GM06990 (cell line): ENCODE data around the gene BICDL1.

Source experiments
- DNase-seq: peaks from one replicate; pipeline ENCODE4 v3.0.0-alpha.2; 2011; ENCODE audit not compliant: insufficient read length; ENCODE audit errors: extremely low read depth
- H3K27me3 ChIP-seq: replicated peaks from 2 replicates; pipeline ENCODE4 v1.6.0; 2011; ENCODE audit warnings: low read length; ENCODE audit not compliant: control insufficient read depth, insufficient read depth
- H3K36me3 ChIP-seq: 2 replicates; pipeline ENCODE4 v1.5.1; 2011; ENCODE audit warnings: low read length; ENCODE audit not compliant: control insufficient read depth, insufficient read depth
- H3K4me3 ChIP-seq: replicated peaks from 2 replicates; pipeline ENCODE4 v1.5.1; 2011; ENCODE audit warnings: low read depth, mild to moderate bottlenecking, control low read depth, low read length
- CTCF ChIP-seq: IDR thresholded peaks from 2 replicates; pipeline ENCODE4 v1.5.1; 2011; ENCODE audit warnings: low read length, control low read depth, mild to moderate bottlenecking, inconsistent platforms; ENCODE audit not compliant: insufficient read depth, poor library complexity, severe bottlenecking

Gene BICDL1

GRCh38 chr12:120079411-120080400, 90.7 kb downstream of the BICDL1 start:
- no peaks in the 10 kb centered on the region for H3K36me3 ChIP-seq
- H3K4me3 ChIP-seq, result no peak overlapping the region
- DNase-seq, result no peak
- no peak for TF ChIP-seq CTCF
- H3K27me3 ChIP-seq, result no peaks in the 10 kb centered on the region

- H3K27me3 ChIP-seq, result no peaks in the 10 kb centered on the region
- no peak overlapping the region for H3K4me3 ChIP-seq
- no peaks in the 10 kb centered on the region for H3K36me3 ChIP-seq
- TF ChIP-seq CTCF, result no peak
- no peak for DNase-seq
Measured at GRCh38 chr12:120081641-120082040, 92.6 kb downstream of the BICDL1 start.

GRCh38 chr12:120085920-120086645, 97.0 kb downstream of the BICDL1 start:
- DNase-seq, result no peak
- Histone ChIP-seq H3K36me3 (peaks cover 3% of the 10 kb centered on the region), H3K4me3 (no peak overlapping the region), H3K27me3 (no peaks in the 10 kb centered on the region)
- TF ChIP-seq CTCF, result no peak

GRCh38 chr12:120086801-120087621, 98.0 kb downstream of the BICDL1 start:
- peak; percentile 96 for TF ChIP-seq CTCF
- Histone ChIP-seq H3K4me3 (peak overlapping the region; percentile 58), H3K36me3 (peaks cover 6% of the 10 kb centered on the region), H3K27me3 (no peaks in the 10 kb centered on the region)
- DNase-seq, result peak; percentile 99

- Histone ChIP-seq H3K27me3 (no peaks in the 10 kb centered on the region), H3K4me3 (no peak overlapping the region), H3K36me3 (peaks cover 12% of the 10 kb centered on the region)
- TF ChIP-seq CTCF, result no peak
- no peak for DNase-seq
Measured at GRCh38 chr12:120089105-120089504, 100.1 kb downstream of the BICDL1 start.
